OCI-LY7 (cell line): Measurements from ENCODE around the gene ACP4. TPM values are rescaled to one million over a fixed set of nuclear protein-coding genes. Genes with fewer than 3 reads are reported as not detected.

Experiments used
- BruUV-seq: library from RNA; stranded (reverse); fragments of 400-500 nt; replicated peaks from 2 replicates; lab custom pipeline; 2021; lab: Mats Ljungman, UMichigan
- CTCF ChIA-PET: fragments of 300-600 bp; sonication (Branson Sonifier 250); formaldehyde crosslinking; loops from one replicate; lab custom pipeline; 2022; ENCODE audit warnings: antibody characterized with exemption; ENCODE audit not compliant: unreplicated experiment; lab: Charles Lee
- POLR2A ChIA-PET: fragments of 300-600 bp; sonication (Branson Sonifier 250); formaldehyde crosslinking; loops from one replicate; lab custom pipeline; 2022; ENCODE audit warnings: antibody characterized with exemption; lab: Charles Lee
- DNase-seq: peaks from one replicate; pipeline ENCODE4 v3.0.0-alpha.2; 2015; ENCODE audit warnings: low spot score
- H2AFZ ChIP-seq: fragments of 200-600 bp; sonication (generic), shearing (Covaris generic); 2 replicates; pipeline ENCODE4 v1.6.1; 2014; ENCODE audit warnings: mild to moderate bottlenecking, antibody characterized with exemption, low read length, moderate library complexity
- H3K27ac ChIP-seq: fragments of 200-600 bp; sonication (generic); 2 replicates; pipeline ENCODE4 v1.5.1; 2014; ENCODE audit warnings: mixed run types, low read depth, mild to moderate bottlenecking, moderate library complexity, low read length, inconsistent platforms; ENCODE audit not compliant: poor library complexity, severe bottlenecking
- H3K36me3 ChIP-seq: fragments of 200-600 bp; sonication (generic); 2 replicates; pipeline ENCODE4 v1.6.1; 2014; ENCODE audit warnings: mild to moderate bottlenecking, antibody characterized with exemption, low read length, moderate library complexity, mixed read lengths; ENCODE audit not compliant: insufficient read depth
- H3K4me1 ChIP-seq: fragments of 200-600 bp; sonication (generic); 2 replicates; pipeline ENCODE4 v1.5.1; 2014; ENCODE audit warnings: mild to moderate bottlenecking, low read length; ENCODE audit not compliant: insufficient read depth, poor library complexity, severe bottlenecking
- H3K4me2 ChIP-seq: fragments of 200-600 bp; sonication (generic); 2 replicates; pipeline ENCODE4 v1.6.1; 2014; ENCODE audit warnings: mild to moderate bottlenecking, low read length
- H3K4me3 ChIP-seq: fragments of 200-600 bp; sonication (generic); 2 replicates; pipeline ENCODE4 v1.5.1; 2014; ENCODE audit warnings: mild to moderate bottlenecking, low read depth, low read length; ENCODE audit not compliant: poor library complexity, severe bottlenecking
- H3K79me2 ChIP-seq: fragments of 200-600 bp; sonication (generic); 2 replicates; pipeline ENCODE4 v1.6.1; 2016; ENCODE audit warnings: low read depth, mild to moderate bottlenecking, low read length, moderate library complexity, mixed read lengths; ENCODE audit not compliant: insufficient read depth
- H3K9me2 ChIP-seq: fragments of 200-600 bp; sonication (generic); 2 replicates; pipeline ENCODE4 v1.6.1; 2016; ENCODE audit warnings: mild to moderate bottlenecking, low read length, mixed read lengths; ENCODE audit not compliant: insufficient read depth
- H3K9me3 ChIP-seq: fragments of 200-600 bp; sonication (generic); 2 replicates; pipeline ENCODE4 v1.6.1; 2014; ENCODE audit warnings: mild to moderate bottlenecking, mixed run types, low read length, mixed read lengths
- H4K20me1 ChIP-seq: fragments of 200-600 bp; sonication (generic); 2 replicates; pipeline ENCODE4 v1.6.1; 2014; ENCODE audit warnings: mild to moderate bottlenecking, antibody characterized with exemption, low read length, moderate library complexity, mixed read lengths; ENCODE audit not compliant: insufficient read depth
- CTCF ChIP-seq: fragments of 200-600 bp; sonication (generic); conservative IDR thresholded peaks from 2 replicates; pipeline ENCODE4 v1.5.1; 2014; ENCODE audit warnings: mild to moderate bottlenecking, antibody characterized with exemption, low read length, moderate library complexity, mixed read lengths
- EZH2phosphoT487 ChIP-seq: fragments of 200-600 bp; sonication (generic); IDR thresholded peaks from 2 replicates; pipeline ENCODE4 v1.6.1; 2018; ENCODE audit warnings: low read depth, borderline replicate concordance, mild to moderate bottlenecking, mixed run types, antibody characterized with exemption, low read length, moderate library complexity, mixed read lengths
- intact Hi-C: fragments of 100-400 bp; cut with micrococcal nuclease; formaldehyde crosslinking; loops from one replicate; pipeline ENCODE4 v1.10.0; 2022; ENCODE audit not compliant: unreplicated experiment
- total RNA-seq, 2 experiments: library from RNA; depleted of rRNA in 1 of 2; stranded (reverse); fragments of >200 nt in 1 of 2; shearing (Covaris generic) in 1 of 2; gene quantifications; 2 replicates each; pipeline ENCODE4 v1.2.3, GENCODE V29; 2014 to 2022

ACP4 gene
- total RNA-seq, 2 experiments from 2014 or later = not detected

- no peaks in the 10 kb centered on the region for H3K36me3 ChIP-seq
- no peak overlapping the region for H3K27ac ChIP-seq
- H3K9me2 ChIP-seq = no peaks in the 10 kb centered on the region
- DNase-seq = no peak
- ChIA-PET POLR2A (no interaction called here), CTCF (no interaction called here)
- H3K9me3 ChIP-seq = no peaks in the 10 kb centered on the region
- peaks cover 5% of the 10 kb centered on the region for H3K4me1 ChIP-seq
- H2AFZ ChIP-seq = no peak overlapping the region
- intact Hi-C loops = no loop called here
- TF ChIP-seq EZH2phosphoT487 (no peak), CTCF (no peak)
- BruUV-seq = no TSS peak
- no peak overlapping the region for H3K4me2 ChIP-seq
- no peaks in the 10 kb centered on the region for H4K20me1 ChIP-seq
- H3K4me3 ChIP-seq = no peak overlapping the region
- no peaks in the 10 kb centered on the region for H3K79me2 ChIP-seq
Measured at GRCh38 chr19:50839712-50840655, 49.8 kb downstream of the ACP4 start.

GRCh38 chr19:50842130-50842529, 51.9 kb downstream of the ACP4 start:
- DNase-seq = no peak
- Histone ChIP-seq H3K4me1 (no peaks in the 10 kb centered on the region), H3K4me2 (no peak overlapping the region), H3K4me3 (no peak overlapping the region), H4K20me1 (no peaks in the 10 kb centered on the region), H3K9me2 (no peaks in the 10 kb centered on the region), H2AFZ (no peak overlapping the region), H3K9me3 (no peaks in the 10 kb centered on the region), H3K79me2 (no peaks in the 10 kb centered on the region), H3K36me3 (no peaks in the 10 kb centered on the region), H3K27ac (no peak overlapping the region)
- intact Hi-C loops = no loop called here
- TF ChIP-seq CTCF (no peak), EZH2phosphoT487 (no peak)
- POLR2A ChIA-PET = no interaction called here
- no TSS peak for BruUV-seq
- CTCF ChIA-PET = no interaction called here

- TF ChIP-seq EZH2phosphoT487 (no peak), CTCF (no peak)
- H3K4me1 ChIP-seq = no peaks in the 10 kb centered on the region
- H4K20me1 ChIP-seq = no peaks in the 10 kb centered on the region
- intact Hi-C loops = no loop called here
- DNase-seq = no peak
- no peaks in the 10 kb centered on the region for H3K9me3 ChIP-seq
- no TSS peak for BruUV-seq
- H3K4me2 ChIP-seq = no peak overlapping the region
- no peak overlapping the region for H3K27ac ChIP-seq
- H3K79me2 ChIP-seq = no peaks in the 10 kb centered on the region
- no peak overlapping the region for H3K4me3 ChIP-seq
- ChIA-PET CTCF (no interaction called here), POLR2A (no interaction called here)
- H3K36me3 ChIP-seq = no peaks in the 10 kb centered on the region
- H3K9me2 ChIP-seq = no peaks in the 10 kb centered on the region
- H2AFZ ChIP-seq = no peak overlapping the region
Measured at GRCh38 chr19:50843205-50843604, 53.0 kb downstream of the ACP4 start.
